CD8-positive, alpha-beta memory T cell (primary cell): ENCODE measurements around the gene PPP2R3A. TPM values are rescaled to one million over a fixed set of nuclear protein-coding genes. Genes with fewer than 3 reads are reported as not detected.

Experiments
- CTCF ChIA-PET: fragments of 350-600 bp; sonication (Branson Sonifier 250); formaldehyde crosslinking; loops from one replicate; lab custom pipeline; 2021; ENCODE audit warnings: antibody characterized with exemption; lab: Charles Lee
- POLR2A ChIA-PET: fragments of 350-600 bp; sonication (Branson Sonifier 250); formaldehyde crosslinking; loops from one replicate; lab custom pipeline; 2021; ENCODE audit warnings: antibody characterized with exemption; lab: Charles Lee
- DNase-seq, 5 donors: peaks; one replicate each; pipeline versions ENCODE4 v3.0.0 to v3.0.0-alpha.2; 2020 to 2022; ENCODE audit warnings: mixed read lengths in 1 of 5
- H3K27ac ChIP-seq: one replicate; pipeline ENCODE4 v1.7.0; 2013; ENCODE audit warnings: low read depth, mild to moderate bottlenecking, low read length, moderate library complexity
- H3K27me3 ChIP-seq: 2 replicates; pipeline ENCODE4 v1.7.0; 2013; ENCODE audit warnings: low read length, mild to moderate bottlenecking; ENCODE audit not compliant: insufficient read depth, poor library complexity, severe bottlenecking
- H3K36me3 ChIP-seq: 2 replicates; pipeline ENCODE4 v1.7.0; 2013; ENCODE audit warnings: mild to moderate bottlenecking, low read length, moderate library complexity; ENCODE audit not compliant: insufficient read depth
- H3K4me1 ChIP-seq: 2 replicates; pipeline ENCODE4 v1.7.0; 2013; ENCODE audit warnings: mild to moderate bottlenecking, low read length, moderate library complexity; ENCODE audit not compliant: insufficient read depth
- H3K4me3 ChIP-seq: 2 replicates; pipeline ENCODE4 v1.7.0; 2013; ENCODE audit warnings: mild to moderate bottlenecking, low read length
- H3K9me3 ChIP-seq: 2 replicates; pipeline ENCODE4 v1.7.0; 2013; ENCODE audit warnings: mild to moderate bottlenecking, low read length
- H3K27ac Mint-ChIP-seq, 8 donors: one replicate each; pipeline ENCODE4 v1.8.0; 2020 to 2021; ENCODE audit warnings: mixed read lengths in 8 of 8, mild to moderate bottlenecking in 6 of 8, inconsistent platforms in 3 of 8, moderate library complexity in 3 of 8
- H3K27me3 Mint-ChIP-seq, 2 donors: one replicate each; pipeline ENCODE4 v1.8.0; 2020 to 2021; ENCODE audit warnings: mixed read lengths in 2 of 2, mild to moderate bottlenecking in 1 of 2, moderate library complexity in 1 of 2
- H3K36me3 Mint-ChIP-seq, 3 donors: one replicate each; pipeline ENCODE4 v1.8.0; 2020 to 2021; ENCODE audit warnings: mixed read lengths in 3 of 3, inconsistent platforms in 1 of 3, mild to moderate bottlenecking in 1 of 3
- H3K4me1 Mint-ChIP-seq, 3 donors: one replicate each; pipeline ENCODE4 v1.8.0; 2020 to 2021; ENCODE audit warnings: mixed read lengths in 3 of 3, inconsistent platforms in 1 of 3, mild to moderate bottlenecking in 1 of 3
- H3K4me3 Mint-ChIP-seq, 7 donors: one replicate each; pipeline ENCODE4 v1.8.0; 2020 to 2021; ENCODE audit warnings: mixed read lengths in 7 of 7, mild to moderate bottlenecking in 6 of 7, moderate library complexity in 4 of 7, inconsistent platforms in 2 of 7
- H3K9me3 Mint-ChIP-seq, 5 donors: one replicate each; pipeline ENCODE4 v1.8.0; 2020 to 2022; ENCODE audit warnings: mixed read lengths in 5 of 5, mild to moderate bottlenecking in 3 of 5, moderate library complexity in 2 of 5, inconsistent platforms in 1 of 5
- polyA plus RNA-seq: library from polyadenylated mRNA; unstranded; fragments of 300-500 nt; fragmentation: Illumina TruSeq; gene quantifications from one replicate; pipeline ENCODE4 v1.2.3, GENCODE V29; 2021
- total RNA-seq, 2 experiments: library from RNA; stranded (reverse); gene quantifications; one replicate each; pipeline ENCODE4 v1.2.3, GENCODE V29; 2021

The PPP2R3A gene
- total and polyA plus RNA-seq, 3 experiments from 2014 or later = 0.04 to 0.22 (median 0.18) TPM

DNA sequence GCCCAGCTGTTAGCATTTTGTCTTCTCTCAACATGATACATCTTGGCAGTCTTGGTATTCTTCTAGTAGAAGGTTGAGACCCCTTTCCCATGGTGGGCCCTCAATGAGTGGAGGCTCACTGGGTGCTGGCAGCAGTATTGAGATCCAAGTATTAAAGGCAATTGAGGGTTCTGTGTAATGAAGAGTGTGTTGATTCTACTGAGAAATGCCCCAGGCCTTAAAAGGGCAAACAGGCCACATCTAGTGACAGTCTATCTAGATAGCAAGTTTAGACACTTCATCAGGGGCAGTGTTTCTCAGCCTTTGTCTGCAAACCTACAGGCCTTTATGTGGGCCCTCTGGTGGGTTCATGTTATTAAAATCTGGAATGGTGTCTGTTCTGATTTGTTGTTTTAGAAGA, 9.5 kb downstream of the PPP2R3A start:
- H3K9me3 ChIP-seq = no peaks in the 10 kb centered on the region
- H3K27ac Mint-ChIP-seq = no peak overlapping the region

DNA sequence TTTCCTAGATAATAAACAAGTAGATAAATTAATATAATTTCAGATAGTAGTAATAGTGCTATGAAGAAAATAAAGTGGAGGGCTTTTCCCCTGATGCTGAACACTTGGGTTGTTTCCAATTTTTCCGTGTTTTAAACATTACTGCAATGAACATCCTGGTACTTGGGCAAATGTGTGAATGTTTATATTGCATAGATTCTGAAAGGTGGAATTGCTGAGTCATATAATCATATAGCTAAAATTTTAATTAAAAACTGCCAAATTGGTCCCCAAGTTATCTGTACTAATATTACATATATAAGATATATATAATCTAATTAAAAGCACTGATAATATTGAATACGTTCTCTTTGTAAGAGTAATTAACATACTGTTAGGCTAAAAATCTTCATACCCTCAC, 10.0 kb downstream of the PPP2R3A start:
- Mint-ChIP-seq H3K36me3 (peaks cover 0 to under 1% (median 0%) of the 10 kb centered on the region in 3 donors), H3K4me3 (no peak overlapping the region)

More for the DNA sequence above, 9.5 kb downstream of the PPP2R3A start:
- Histone ChIP-seq H3K27ac (no peak overlapping the region), H3K27me3 (no peaks in the 10 kb centered on the region), H3K4me1 (no peaks in the 10 kb centered on the region), H3K4me3 (no peak overlapping the region), H3K36me3 (no peaks in the 10 kb centered on the region)
- H3K4me1 Mint-ChIP-seq = no peaks in the 10 kb centered on the region
- H3K9me3 Mint-ChIP-seq = peaks cover 0 to under 1% (median 0%) of the 10 kb centered on the region in 5 donors
- peaks cover 9 to 28% of the 10 kb centered on the region in 2 donors for H3K27me3 Mint-ChIP-seq
- H3K4me3 Mint-ChIP-seq = no peak overlapping the region
- no peak for DNase-seq
- CTCF ChIA-PET = no interaction called here
- POLR2A ChIA-PET = no interaction called here
- peaks cover 0 to 6% (median 0%) of the 10 kb centered on the region in 3 donors for H3K36me3 Mint-ChIP-seq

DNA sequence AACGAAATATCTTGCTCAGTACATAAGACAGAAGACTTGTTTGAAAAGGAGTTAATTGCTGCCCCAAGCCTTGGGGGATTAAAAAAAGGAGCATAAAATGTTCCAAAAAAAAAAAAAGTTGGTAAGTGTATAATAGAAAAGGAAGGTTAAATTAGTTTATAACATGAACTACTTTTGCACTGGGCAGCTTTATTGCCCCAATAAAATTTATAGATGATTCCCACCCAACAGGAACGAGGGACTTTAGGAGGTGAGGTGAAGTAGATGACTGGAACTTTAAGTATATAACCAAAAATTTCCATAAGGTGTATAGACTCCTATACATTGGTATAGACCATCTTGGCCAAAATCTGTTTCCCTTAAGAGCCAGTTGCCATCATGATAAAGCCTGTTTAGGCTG, 14.8 kb downstream of the PPP2R3A start:
- Histone ChIP-seq H3K27ac (no peak overlapping the region), H3K27me3 (no peaks in the 10 kb centered on the region), H3K36me3 (no peaks in the 10 kb centered on the region), H3K4me3 (no peak overlapping the region), H3K9me3 (no peaks in the 10 kb centered on the region), H3K4me1 (no peaks in the 10 kb centered on the region)
- H3K27me3 Mint-ChIP-seq = peaks cover 6 to 22% of the 10 kb centered on the region in 2 donors
- POLR2A ChIA-PET = no interaction called here
- CTCF ChIA-PET = no interaction called here
- DNase-seq = no peak
- H3K4me3 Mint-ChIP-seq = no peak overlapping the region
- H3K27ac Mint-ChIP-seq = no peak overlapping the region
- H3K36me3 Mint-ChIP-seq = no peaks in the 10 kb centered on the region
- H3K4me1 Mint-ChIP-seq = no peaks in the 10 kb centered on the region
- peaks cover 0 to 3% (median 0%) of the 10 kb centered on the region in 5 donors for H3K9me3 Mint-ChIP-seq

More for the DNA sequence above, 10.0 kb downstream of the PPP2R3A start:
- H3K27me3 Mint-ChIP-seq = peaks cover 7 to 24% of the 10 kb centered on the region in 2 donors
- H3K9me3 Mint-ChIP-seq = no peaks in the 10 kb centered on the region
- Histone ChIP-seq H3K27ac (no peak overlapping the region), H3K4me1 (no peaks in the 10 kb centered on the region), H3K36me3 (no peaks in the 10 kb centered on the region), H3K9me3 (no peaks in the 10 kb centered on the region), H3K4me3 (no peak overlapping the region), H3K27me3 (no peaks in the 10 kb centered on the region)
- H3K27ac Mint-ChIP-seq = no peak overlapping the region
- CTCF ChIA-PET = no interaction called here
- POLR2A ChIA-PET = no interaction called here
- no peaks in the 10 kb centered on the region for H3K4me1 Mint-ChIP-seq
- no peak for DNase-seq

DNA sequence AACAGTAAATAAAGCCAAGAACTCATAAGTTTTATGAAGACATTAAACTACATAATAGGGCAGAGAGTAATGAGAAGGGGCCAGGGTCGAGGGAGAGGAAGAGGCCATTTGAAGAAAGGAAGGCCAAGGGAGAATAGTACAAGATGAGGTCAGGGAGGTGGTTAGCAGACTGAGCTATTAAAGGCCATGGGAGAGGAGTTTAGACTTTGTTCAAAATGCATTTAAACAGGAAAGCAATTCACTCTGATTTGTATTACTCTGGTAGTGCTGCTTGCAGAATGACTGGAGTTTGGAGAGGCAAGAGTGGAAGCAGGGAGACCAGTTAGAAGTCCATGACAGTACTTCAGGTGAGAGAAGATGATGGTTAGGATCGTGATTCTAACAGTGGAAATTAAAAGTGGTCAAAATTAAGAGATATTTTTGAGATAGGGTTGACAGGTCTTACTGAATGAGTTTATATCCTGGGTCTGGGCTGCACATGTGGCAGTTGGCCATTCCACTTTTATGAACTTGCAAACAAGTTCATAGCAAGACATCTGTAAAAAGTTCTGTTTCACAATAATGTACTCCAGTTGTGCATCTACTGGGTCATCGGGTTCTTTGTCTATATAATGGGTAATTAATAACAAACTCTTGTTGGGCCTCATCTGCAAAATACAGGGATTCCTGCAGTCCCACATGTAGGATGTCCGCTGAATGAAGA, 16.3 kb downstream of the PPP2R3A start:
- ChIA-PET POLR2A (no interaction called here), CTCF (no interaction called here)
- Mint-ChIP-seq H3K9me3 (peaks cover 0 to 3% (median 0%) of the 10 kb centered on the region in 5 donors), H3K27me3 (peaks cover 3 to 22% of the 10 kb centered on the region in 2 donors), H3K4me3 (no peak overlapping the region), H3K36me3 (no peaks in the 10 kb centered on the region), H3K4me1 (no peaks in the 10 kb centered on the region), H3K27ac (no peak overlapping the region)
- Histone ChIP-seq H3K27ac (no peak overlapping the region), H3K27me3 (no peaks in the 10 kb centered on the region), H3K9me3 (no peaks in the 10 kb centered on the region), H3K4me1 (no peaks in the 10 kb centered on the region), H3K36me3 (no peaks in the 10 kb centered on the region), H3K4me3 (no peak overlapping the region)
- DNase-seq = no peak

DNA sequence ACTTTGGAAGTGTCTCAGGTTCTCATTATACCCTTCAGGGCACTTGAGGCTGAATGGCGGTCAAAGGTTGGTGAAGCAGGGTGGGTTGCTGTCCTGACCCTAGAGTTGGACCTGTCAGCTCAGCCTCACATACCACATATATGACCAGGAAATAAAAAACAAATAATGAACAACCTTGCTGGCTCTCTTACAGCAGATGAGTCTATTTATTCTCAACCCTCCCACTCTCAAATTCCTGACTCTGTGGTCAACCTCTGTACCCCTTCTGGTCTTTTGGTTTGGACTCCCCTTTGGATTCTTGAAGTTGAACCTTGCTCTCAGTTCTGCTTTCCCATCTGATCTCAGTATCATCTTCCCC, 16.9 kb downstream of the PPP2R3A start:
- Histone ChIP-seq H3K4me3 (no peak overlapping the region), H3K4me1 (no peaks in the 10 kb centered on the region), H3K9me3 (no peaks in the 10 kb centered on the region), H3K27ac (no peak overlapping the region), H3K36me3 (no peaks in the 10 kb centered on the region), H3K27me3 (no peaks in the 10 kb centered on the region)
- Mint-ChIP-seq H3K36me3 (no peaks in the 10 kb centered on the region), H3K4me3 (no peak overlapping the region), H3K4me1 (no peaks in the 10 kb centered on the region), H3K27ac (no peak overlapping the region), H3K9me3 (peaks cover 0 to 3% (median 0%) of the 10 kb centered on the region in 5 donors), H3K27me3 (peaks cover 3 to 22% of the 10 kb centered on the region in 2 donors)
- no peak for DNase-seq
- CTCF ChIA-PET = no interaction called here
- POLR2A ChIA-PET = no interaction called here

DNA sequence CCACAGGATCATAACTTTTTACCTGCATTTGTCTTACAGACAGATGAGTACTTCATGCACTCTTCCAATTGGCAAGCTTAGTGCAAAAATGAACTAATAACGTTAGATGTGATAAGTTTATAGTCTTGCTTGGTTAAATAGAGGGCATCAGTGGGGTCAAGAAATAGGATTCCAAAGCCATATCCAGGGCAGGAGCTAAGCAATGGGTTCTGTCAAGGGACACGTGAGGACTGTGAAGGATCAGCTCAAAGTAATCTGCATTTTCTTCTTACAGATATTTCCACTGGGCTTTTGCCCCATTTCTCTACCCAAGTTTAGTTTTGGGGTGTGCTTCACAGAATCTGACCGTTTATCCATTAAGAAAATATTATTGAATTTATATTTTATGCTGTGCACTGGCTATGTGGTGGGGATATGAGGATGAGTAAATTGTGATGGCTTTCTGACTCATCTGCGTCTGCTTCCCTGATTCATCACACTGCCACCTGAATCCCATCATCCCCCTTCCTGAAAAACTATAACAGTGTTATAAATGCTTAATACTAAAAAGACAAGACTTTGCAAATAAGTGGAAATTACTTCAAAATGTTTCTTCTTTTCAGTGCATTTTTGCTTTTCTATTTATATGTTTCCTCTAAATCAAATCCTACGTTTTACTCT, 17.5 kb downstream of the PPP2R3A start:
- H3K4me1 ChIP-seq = no peaks in the 10 kb centered on the region
- ChIA-PET CTCF (no interaction called here), POLR2A (no interaction called here)

DNA sequence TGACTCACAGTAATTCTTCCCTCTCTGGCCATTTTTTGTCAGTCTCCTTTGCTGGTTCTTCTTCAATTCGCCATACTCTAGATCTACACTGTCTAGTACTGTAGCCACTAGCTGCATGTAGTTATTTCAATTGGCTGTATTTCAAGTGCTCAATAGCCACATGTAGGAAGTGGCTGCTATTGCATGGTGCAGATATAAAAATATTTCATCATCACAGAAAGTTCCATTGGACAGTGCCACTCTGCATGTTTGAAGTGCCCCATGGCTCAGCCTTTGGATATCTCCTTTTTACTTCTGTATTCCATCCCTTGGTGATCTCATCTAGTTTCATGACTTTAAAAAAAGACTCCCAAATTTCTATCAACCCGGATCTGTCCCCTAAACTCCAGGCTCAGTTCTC, 22.1 kb downstream of the PPP2R3A start:
- POLR2A ChIA-PET = no interaction called here
- Histone ChIP-seq H3K36me3 (no peaks in the 10 kb centered on the region), H3K4me1 (no peaks in the 10 kb centered on the region), H3K4me3 (no peak overlapping the region), H3K27ac (no peak overlapping the region), H3K27me3 (no peaks in the 10 kb centered on the region), H3K9me3 (no peaks in the 10 kb centered on the region)
- H3K9me3 Mint-ChIP-seq = peaks cover 0 to under 1% (median 0%) of the 10 kb centered on the region in 5 donors
- H3K36me3 Mint-ChIP-seq = no peaks in the 10 kb centered on the region
- H3K27me3 Mint-ChIP-seq = peaks cover 3 to 18% of the 10 kb centered on the region in 2 donors
- H3K27ac Mint-ChIP-seq = no peak overlapping the region
- no peaks in the 10 kb centered on the region for H3K4me1 Mint-ChIP-seq
- no peak overlapping the region for H3K4me3 Mint-ChIP-seq
- CTCF ChIA-PET = no interaction called here
- no peak for DNase-seq

More for the DNA sequence above, 17.5 kb downstream of the PPP2R3A start:
- no peaks in the 10 kb centered on the region for H3K4me1 Mint-ChIP-seq
- H3K27ac Mint-ChIP-seq = no peak overlapping the region
- no peak overlapping the region for H3K4me3 Mint-ChIP-seq
- H3K36me3 Mint-ChIP-seq = no peaks in the 10 kb centered on the region
- H3K4me3 ChIP-seq = no peak overlapping the region
- no peaks in the 10 kb centered on the region for H3K27me3 ChIP-seq
- no peak for DNase-seq
- peaks cover 3 to 22% of the 10 kb centered on the region in 2 donors for H3K27me3 Mint-ChIP-seq
- no peak overlapping the region for H3K27ac ChIP-seq
- no peaks in the 10 kb centered on the region for H3K36me3 ChIP-seq
- H3K9me3 Mint-ChIP-seq = peaks cover 0 to 3% (median 0%) of the 10 kb centered on the region in 5 donors
- no peaks in the 10 kb centered on the region for H3K9me3 ChIP-seq

DNA sequence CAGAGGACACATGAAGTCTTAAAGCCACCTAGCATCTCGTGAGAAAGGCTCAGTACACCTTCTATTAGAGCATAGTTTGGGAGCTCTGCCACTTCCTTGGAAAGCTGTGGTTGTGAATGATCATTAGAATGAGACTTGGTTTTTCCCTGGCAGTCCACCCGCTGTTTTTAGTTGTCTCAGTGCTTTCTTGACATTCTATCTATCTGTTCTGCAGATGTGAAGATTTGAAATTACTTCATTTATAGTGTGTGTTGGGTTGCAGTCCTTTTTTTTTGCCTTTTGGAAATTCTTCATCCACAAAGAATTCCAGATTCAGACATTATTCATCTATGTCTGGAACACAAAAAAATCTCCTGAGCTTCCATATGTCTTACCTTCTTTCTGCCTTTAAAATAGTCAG, 23.7 kb downstream of the PPP2R3A start:
- no peaks in the 10 kb centered on the region for H3K27me3 ChIP-seq
- Mint-ChIP-seq H3K27ac (no peak overlapping the region), H3K4me1 (no peaks in the 10 kb centered on the region), H3K27me3 (peaks cover 2 to 20% of the 10 kb centered on the region in 2 donors), H3K9me3 (peaks cover 0 to 2% (median 0%) of the 10 kb centered on the region in 5 donors), H3K36me3 (no peaks in the 10 kb centered on the region), H3K4me3 (no peak overlapping the region)
- no peaks in the 10 kb centered on the region for H3K36me3 ChIP-seq
- H3K4me1 ChIP-seq = no peaks in the 10 kb centered on the region
- CTCF ChIA-PET = no interaction called here
- POLR2A ChIA-PET = no interaction called here
- no peak overlapping the region for H3K27ac ChIP-seq
- no peak overlapping the region for H3K4me3 ChIP-seq
- H3K9me3 ChIP-seq = no peaks in the 10 kb centered on the region
- DNase-seq = no peak
